GM10266 (cell line): ENCODE measurements around the gene TSPAN9.

Source experiments
- DNase-seq: peaks from one replicate; pipeline ENCODE4 v3.0.0; 2012; ENCODE audit errors: extremely low spot score
- TF ChIP-seq, protein P1 (sequence below): IDR thresholded peaks from 2 replicates; pipeline ENCODE4 v1.5.1; 2012; ENCODE audit warnings: mild to moderate bottlenecking, low read depth; ENCODE audit not compliant: control insufficient read depth, insufficient read depth; ENCODE audit errors: missing control alignments

TSPAN9 gene

DNA sequence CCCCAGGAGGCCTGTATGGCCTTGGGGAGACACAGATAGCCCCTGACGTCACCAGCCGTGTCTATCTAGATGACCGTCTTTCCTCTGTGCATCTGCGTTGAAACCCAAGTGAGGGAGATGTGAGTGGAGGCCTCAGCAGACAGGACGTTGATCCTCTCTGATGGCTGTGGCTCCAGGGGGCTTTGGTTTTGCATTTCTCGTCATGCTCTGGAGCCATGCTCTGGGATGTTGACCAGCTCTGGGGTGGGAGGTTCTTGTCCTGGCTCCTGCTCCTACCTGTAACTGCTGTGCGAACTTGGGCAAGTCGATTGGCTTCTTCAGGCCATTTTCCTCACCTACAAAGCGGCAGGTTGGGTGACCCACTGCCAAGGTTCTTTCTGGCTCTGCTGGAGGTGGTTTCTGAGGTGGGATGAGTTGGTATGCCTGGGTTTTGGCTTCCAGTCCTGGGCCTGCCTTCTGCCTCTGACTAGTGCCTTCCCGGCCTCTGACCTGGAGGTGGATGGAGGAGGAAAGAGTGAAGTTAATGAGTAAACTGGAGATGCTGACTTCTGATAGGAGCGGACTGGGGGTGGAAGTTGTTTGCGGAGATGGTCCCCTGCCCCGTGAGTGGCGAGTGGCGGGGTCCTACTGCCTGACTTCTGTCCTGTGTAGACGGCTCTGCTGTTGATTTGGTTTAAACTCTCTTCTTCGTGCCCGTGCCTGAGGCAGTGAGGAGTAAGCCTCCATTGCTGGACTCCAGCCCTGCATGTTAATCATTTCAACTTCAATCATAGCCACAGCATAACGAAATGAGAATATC lies 8.4 kb downstream of the TSPAN9 start:
- TF ChIP-seq, protein P1, sequence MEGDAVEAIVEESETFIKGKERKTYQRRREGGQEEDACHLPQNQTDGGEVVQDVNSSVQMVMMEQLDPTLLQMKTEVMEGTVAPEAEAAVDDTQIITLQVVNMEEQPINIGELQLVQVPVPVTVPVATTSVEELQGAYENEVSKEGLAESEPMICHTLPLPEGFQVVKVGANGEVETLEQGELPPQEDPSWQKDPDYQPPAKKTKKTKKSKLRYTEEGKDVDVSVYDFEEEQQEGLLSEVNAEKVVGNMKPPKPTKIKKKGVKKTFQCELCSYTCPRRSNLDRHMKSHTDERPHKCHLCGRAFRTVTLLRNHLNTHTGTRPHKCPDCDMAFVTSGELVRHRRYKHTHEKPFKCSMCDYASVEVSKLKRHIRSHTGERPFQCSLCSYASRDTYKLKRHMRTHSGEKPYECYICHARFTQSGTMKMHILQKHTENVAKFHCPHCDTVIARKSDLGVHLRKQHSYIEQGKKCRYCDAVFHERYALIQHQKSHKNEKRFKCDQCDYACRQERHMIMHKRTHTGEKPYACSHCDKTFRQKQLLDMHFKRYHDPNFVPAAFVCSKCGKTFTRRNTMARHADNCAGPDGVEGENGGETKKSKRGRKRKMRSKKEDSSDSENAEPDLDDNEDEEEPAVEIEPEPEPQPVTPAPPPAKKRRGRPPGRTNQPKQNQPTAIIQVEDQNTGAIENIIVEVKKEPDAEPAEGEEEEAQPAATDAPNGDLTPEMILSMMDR = no peak
- no peak for DNase-seq

DNA sequence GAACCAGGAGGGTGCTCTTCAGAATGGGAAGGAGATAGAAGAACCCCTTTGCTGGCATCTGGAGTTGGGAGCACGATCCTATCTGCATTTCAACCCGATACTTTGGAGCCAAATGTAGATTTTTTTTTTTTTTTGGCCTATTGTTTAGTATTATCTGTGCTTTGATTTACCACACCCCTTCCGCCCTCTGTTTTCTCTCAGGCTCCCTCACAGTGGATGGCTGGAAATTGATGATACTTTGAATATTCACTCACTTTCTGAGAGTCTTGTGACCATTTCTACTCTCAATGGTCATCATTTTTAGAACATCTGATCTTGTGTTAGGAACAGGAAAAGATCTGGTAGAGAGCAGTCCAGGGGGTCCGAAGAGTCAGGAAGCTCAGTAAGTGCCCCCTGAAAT lies 9.0 kb downstream of the TSPAN9 start:
- TF ChIP-seq, protein P1 = no peak
- DNase-seq = no peak

DNA sequence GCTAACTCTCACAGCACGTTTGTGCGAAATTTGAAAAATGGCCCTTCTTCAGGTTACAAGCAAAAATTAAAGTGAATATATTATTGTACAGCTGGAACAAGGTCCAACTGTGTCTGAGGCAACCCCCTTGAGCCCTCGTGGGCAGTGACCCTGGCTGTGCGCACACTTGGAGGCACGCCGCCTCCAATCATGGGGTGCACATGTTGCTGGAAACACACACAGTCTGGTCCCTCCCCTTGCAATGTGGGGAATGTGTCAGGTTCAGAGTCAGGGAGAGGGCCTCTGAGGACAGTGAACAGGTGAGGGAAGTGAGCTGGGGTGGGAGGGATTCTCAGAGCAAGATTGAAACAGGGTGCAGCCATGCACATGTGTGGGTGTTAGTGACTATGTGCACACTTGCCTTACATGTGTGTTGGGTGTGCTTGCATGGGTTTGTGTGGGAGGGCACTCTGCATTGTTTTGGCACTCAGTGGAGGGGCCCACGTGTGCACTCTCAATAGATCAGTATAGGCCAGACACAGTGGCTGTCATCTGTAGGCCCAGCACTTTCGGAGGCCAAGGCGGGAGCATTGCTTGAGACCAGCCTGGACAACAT lies 9.6 kb downstream of the TSPAN9 start:
- DNase-seq = no peak
- TF ChIP-seq, protein P1 = no peak

GRCh38 chr12:3087758-3088650 lies 10.8 kb downstream of the TSPAN9 start:
- TF ChIP-seq, protein P1 = no peak
- no peak for DNase-seq

GRCh38 chr12:3089588-3089987 lies 12.4 kb downstream of the TSPAN9 start:
- TF ChIP-seq, protein P1 = no peak
- DNase-seq = no peak

DNA sequence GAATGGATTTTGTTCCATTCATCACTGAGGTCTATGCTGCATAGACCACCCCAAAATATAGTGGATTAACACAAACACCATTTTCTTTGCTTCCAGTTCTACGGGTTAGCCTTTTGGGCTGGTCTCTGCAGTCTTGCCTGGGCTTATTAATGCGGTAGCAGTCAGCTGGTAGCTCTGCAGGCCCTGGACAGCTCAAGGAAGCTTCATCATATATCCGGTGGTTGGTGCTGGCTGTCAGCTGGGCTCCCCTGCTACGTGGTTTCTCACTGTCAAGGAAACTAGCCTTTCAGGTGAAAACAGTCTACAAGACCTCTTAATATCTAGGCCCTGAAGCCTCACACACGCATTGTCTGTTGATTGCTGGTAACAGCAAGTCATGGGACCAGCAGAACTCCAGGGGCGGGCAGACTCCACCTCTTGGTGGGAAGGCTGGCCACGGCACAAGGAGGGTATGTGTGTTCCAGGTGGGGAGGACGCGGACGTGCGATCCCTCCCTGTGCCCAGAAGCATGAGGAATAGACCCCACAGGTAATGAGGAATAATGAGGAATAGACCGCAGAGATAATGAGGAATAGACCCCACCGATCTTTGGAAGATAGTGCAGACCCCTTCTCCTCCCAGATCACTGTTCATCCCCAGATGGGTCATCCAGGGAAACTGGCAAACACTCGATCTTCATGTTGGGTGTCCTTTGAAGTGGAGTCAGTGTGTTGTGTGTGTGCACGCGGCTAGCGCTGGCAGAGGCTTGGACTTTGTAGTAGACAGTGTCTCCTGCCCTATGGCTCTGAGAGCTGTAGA lies 13.3 kb downstream of the TSPAN9 start:
- DNase-seq = no peak
- TF ChIP-seq, protein P1 = no peak
